ENCODE results near the gene PLEKHJ1.
"Not testable (repeated sequence)": the region's sequence is repeated elsewhere in the genome, so short reads cannot be mapped to it uniquely, and the experiment has no call there.

The PLEKHJ1 gene

GRCh38 chr19:2219726-2220125 lies 16.4 kb downstream of the PLEKHJ1 start:
- no peak for DNase-seq (ENCODE audit: low read depth)

- DNase-seq (ENCODE audit: low read depth) = no peak
These were observed 18.5 kb downstream of the PLEKHJ1 start for GRCh38 chr19:2217591-2217990.

- no peak for DNase-seq (ENCODE audit: low read depth)
These were observed 19.5 kb downstream of the PLEKHJ1 start for GRCh38 chr19:2216361-2217225.

- no peak for DNase-seq (ENCODE audit: low read depth)
These were observed 20.8 kb downstream of the PLEKHJ1 start for GRCh38 chr19:2215281-2215751.

- no peak for DNase-seq (ENCODE audit: low read depth)
These were observed 21.9 kb downstream of the PLEKHJ1 start for GRCh38 chr19:2214251-2214650.

- DNase-seq (ENCODE audit: low read depth) = no peak
These were observed 22.3 kb downstream of the PLEKHJ1 start for GRCh38 chr19:2213799-2214198.

GRCh38 chr19:2212861-2213711 lies 23.0 kb downstream of the PLEKHJ1 start:
- DNase-seq (ENCODE audit: low read depth) = no peak

- no peak for DNase-seq (ENCODE audit: low read depth)
These were observed 25.0 kb downstream of the PLEKHJ1 start for GRCh38 chr19:2210987-2211740.

- DNase-seq (ENCODE audit: low read depth) = no peak
These were observed 25.9 kb downstream of the PLEKHJ1 start for GRCh38 chr19:2210206-2210605.

- no peak for DNase-seq (ENCODE audit: low read depth)
These were observed 26.7 kb downstream of the PLEKHJ1 start for GRCh38 chr19:2209408-2209807.

- no peak for DNase-seq (ENCODE audit: low read depth)
These were observed 27.2 kb downstream of the PLEKHJ1 start for GRCh38 chr19:2208975-2209374.

- no peak for DNase-seq (ENCODE audit: low read depth)
These were observed 27.9 kb downstream of the PLEKHJ1 start for GRCh38 chr19:2207991-2208860.

- no peak for DNase-seq (ENCODE audit: low read depth)
These were observed 29.1 kb downstream of the PLEKHJ1 start for GRCh38 chr19:2207008-2207407.

- no peak for DNase-seq (ENCODE audit: low read depth)
These were observed 33.8 kb downstream of the PLEKHJ1 start for GRCh38 chr19:2202366-2202765.

GRCh38 chr19:2201473-2202148 lies 34.5 kb downstream of the PLEKHJ1 start:
- DNase-seq (ENCODE audit: low read depth) = no peak

- not testable (repeated sequence) for DNase-seq (ENCODE audit: low read depth)
These were observed 35.4 kb downstream of the PLEKHJ1 start for GRCh38 chr19:2200624-2201294.

GRCh38 chr19:2199861-2200623 lies 36.1 kb downstream of the PLEKHJ1 start:
- no peak for DNase-seq (ENCODE audit: low read depth)

- DNase-seq (ENCODE audit: low read depth) = no peak
These were observed 36.9 kb downstream of the PLEKHJ1 start for GRCh38 chr19:2199215-2199614.

- DNase-seq (ENCODE audit: low read depth) = no peak
These were observed 37.8 kb downstream of the PLEKHJ1 start for GRCh38 chr19:2198317-2198716.
